NT2/D1 (cell line): ENCODE data around the gene CDK11B.

Experiments used
- SUZ12 ChIP-seq: IDR thresholded peaks from 2 replicates; pipeline ENCODE4 v1.6.1; 2011; ENCODE audit not compliant: insufficient read length, insufficient read depth; ENCODE audit errors: extremely low read depth
- YY1 ChIP-seq: IDR thresholded peaks from 2 replicates; pipeline ENCODE4 v1.6.1; 2011; ENCODE audit not compliant: insufficient read length, insufficient read depth

GRCh38 chr1:1609822-1610485 lies 48.9 kb downstream of the CDK11B start:
- TF ChIP-seq YY1 (no peak), SUZ12 (no peak)
